Suppressor macrophage treated with lipopolysaccharide for 1 hour (primary cell): ENCODE data around the gene EMP1.
"Not testable (repeated sequence)": the region's sequence is repeated elsewhere in the genome, so short reads cannot be mapped to it uniquely, and the experiment has no call there.

Experiments
- DNase-seq, 3 donors: peaks; one replicate each; pipeline ENCODE4 v3.0.0-alpha.2; 2020 to 2022

The EMP1 gene

GRCh38 chr12:13259625-13260024 lies 63.1 kb downstream of the EMP1 start:
- DNase-seq: not testable (repeated sequence)

- DNase-seq: peak in 1 of 3 donors; percentile 12
Observed at GRCh38 chr12:13267826-13268225, 71.3 kb downstream of the EMP1 start.

GRCh38 chr12:13268581-13268980 lies 72.1 kb downstream of the EMP1 start:
- DNase-seq: no peak
